GM12878 (cell line): ENCODE data around the gene VNN1. TPM values are rescaled to one million over a fixed set of nuclear protein-coding genes. Genes with fewer than 3 reads are reported as not detected.
"Not testable (repeated sequence)": the region's sequence is repeated elsewhere in the genome, so short reads cannot be mapped to it uniquely, and the experiment has no call there.

Source experiments
- ATAC-seq: fragments of 200-7000 bp; cut with Tn5 transposase; 3 replicates; pipeline ENCODE4 v1.9.1; 2020; ENCODE audit warnings: mild to moderate bottlenecking, moderate library complexity
- BruUV-seq: library from RNA; stranded (reverse); fragments of 400-500 nt; replicated peaks from 2 replicates; lab custom pipeline; 2021; lab: Mats Ljungman, UMichigan
- CTCF ChIA-PET: fragments of 300-600 bp; sonication (Branson Sonifier 250); formaldehyde crosslinking; extraction: SDS; loops from one replicate; lab custom pipeline; 2021; ENCODE audit warnings: inconsistent platforms; lab: Yijun Ruan, JAX
- POLR2A ChIA-PET: fragments of 350-600 bp; formaldehyde crosslinking; extraction: SDS; loops from one replicate; lab custom pipeline; 2021; ENCODE audit warnings: inconsistent platforms; lab: Charles Lee
- RAD21 ChIA-PET: fragments of 300-600 bp; sonication (Branson Sonifier 250); formaldehyde crosslinking; loops from one replicate; lab custom pipeline; 2023; ENCODE audit warnings: antibody characterized with exemption; ENCODE audit not compliant: unreplicated experiment; lab: Charles Lee
- SMC1A ChIA-PET: fragments of 300-600 bp; sonication (Branson Sonifier 250); formaldehyde crosslinking; loops from one replicate; lab custom pipeline; 2023; ENCODE audit not compliant: unreplicated experiment, uncharacterized antibody; lab: Charles Lee
- DNase-seq: peaks from one replicate; pipeline ENCODE4 v3.0.0-alpha.2; 2011; ENCODE audit warnings: low read depth, low spot score
- FAIRE-seq: peaks from 3 replicates; lab custom pipeline; 2011; peaks lifted over from hg19 to GRCh38; lab: Jason Lieb, UNC
- H2AFZ ChIP-seq: 2 replicates; pipeline ENCODE4 v1.6.0; 2011; ENCODE audit warnings: low read depth, low read length, control low read depth; ENCODE audit not compliant: control insufficient read depth
- H3K27ac ChIP-seq: 2 replicates; pipeline ENCODE4 v1.5.1; 2011; ENCODE audit warnings: control low read depth; ENCODE audit not compliant: control insufficient read depth, insufficient read depth
- H3K27me3 ChIP-seq, 2 experiments: replicated peaks in 1 of 2; 2 replicates each; pipeline versions ENCODE4 v1.6.0 to v1.6.1; 2011; ENCODE audit warnings: low read length in 1 of 2; ENCODE audit not compliant: control insufficient read depth in 2 of 2, insufficient read depth in 2 of 2
- H3K36me3 ChIP-seq, 2 experiments: 2 replicates each; pipeline ENCODE4 v1.5.1; 2011; ENCODE audit warnings: low read length in 1 of 2; ENCODE audit not compliant: control insufficient read depth in 2 of 2, insufficient read depth in 2 of 2
- H3K4me1 ChIP-seq: 2 replicates; pipeline ENCODE4 v1.6.1; 2011; ENCODE audit warnings: mild to moderate bottlenecking, low read length, moderate library complexity, mixed read lengths; ENCODE audit not compliant: control insufficient read depth, insufficient read depth
- H3K4me2 ChIP-seq: 2 replicates; pipeline ENCODE4 v1.6.0; 2011; ENCODE audit warnings: control low read depth; ENCODE audit not compliant: control insufficient read depth, insufficient read depth
- H3K4me3 ChIP-seq: fragments of 200-600 bp; sonication (generic); 2 replicates; pipeline ENCODE4 v1.5.1; 2016
- H3K79me2 ChIP-seq: 2 replicates; pipeline ENCODE4 v1.6.0; 2011; ENCODE audit warnings: low read length; ENCODE audit not compliant: control insufficient read depth, insufficient read depth
- H3K9ac ChIP-seq: 2 replicates; pipeline ENCODE4 v1.8.0; 2011; ENCODE audit warnings: low read length, control low read depth, mixed read lengths; ENCODE audit not compliant: control insufficient read depth, insufficient read depth
- H3K9me3 ChIP-seq: replicated peaks from 3 replicates; pipeline ENCODE4 v1.5.1; 2011; ENCODE audit warnings: mild to moderate bottlenecking, low read length; ENCODE audit not compliant: control insufficient read depth, insufficient read depth
- H4K20me1 ChIP-seq: 2 replicates; pipeline ENCODE4 v1.6.0; 2011; ENCODE audit not compliant: control insufficient read depth, insufficient read depth
- BHLHE40 ChIP-seq, 2 experiments: fragments of 450-650 bp in 1 of 2; IDR thresholded peaks; 2 replicates each; pipeline ENCODE4 v1.6.1; 2011 to 2017; ENCODE audit warnings: low read depth in 2 of 2, borderline replicate concordance in 1 of 2, improper control_type of control experiment in 1 of 2, low read length in 1 of 2, mild to moderate bottlenecking in 1 of 2
- DPF2 ChIP-seq: fragments of 450-650 bp; IDR thresholded peaks from 2 replicates; pipeline ENCODE4 v1.6.1; 2017; ENCODE audit warnings: mild to moderate bottlenecking
- LARP7 ChIP-seq: fragments of 450-650 bp; IDR thresholded peaks from 2 replicates; pipeline ENCODE4 v1.6.1; 2017; ENCODE audit warnings: mild to moderate bottlenecking
- MTA2 ChIP-seq: fragments of 450-650 bp; IDR thresholded peaks from 2 replicates; pipeline ENCODE4 v1.6.1; 2016; ENCODE audit warnings: low read depth, mild to moderate bottlenecking, moderate library complexity
- RUNX3 ChIP-seq: IDR thresholded peaks from 2 replicates; pipeline ENCODE4 v1.6.1; 2012; ENCODE audit warnings: low read length, inconsistent platforms
- ZNF217 ChIP-seq: fragments of 450-650 bp; IDR thresholded peaks from 2 replicates; pipeline ENCODE4 v1.6.1; 2017; ENCODE audit warnings: antibody characterized with exemption, mild to moderate bottlenecking
- WGBS: methylation state at CpG from one replicate; pipeline ENCODE4 v1.1.6; 2016; ENCODE audit warnings: low lambda C conversion rate; ENCODE audit not compliant: insufficient replicate concordance, insufficient coverage; ENCODE audit errors: missing lambda C conversion rate; 5-methylcytosine and 5-hydroxymethylcytosine counted together
- in situ Hi-C: fragments of 300-500 bp; cut with MboI; formaldehyde crosslinking; loops from 9 replicates; pipeline ENCODE4 v1.14.3; 2018; ENCODE audit warnings: mixed read lengths
- intact Hi-C: fragments of 100-400 bp; cut with micrococcal nuclease; formaldehyde crosslinking; loops from one replicate; pipeline ENCODE4 v1.14.2; 2022; ENCODE audit not compliant: unreplicated experiment
- polyA plus RNA-seq, 11 experiments: library from polyadenylated mRNA; depleted of rRNA in 4 of 11; unstranded in 6 of 11; stranded (reverse) in 5 of 11; fragments of >200 nt; fragmentation: Nextera tagmentation in 4 of 11; fragmentation: Illumina TruSeq in 1 of 11; extraction: Ambion mirVana in 4 of 11; extraction: Trizol in 1 of 11; gene quantifications; 1 replicate in 1 of 11; 2 replicates in 10 of 11; pipeline versions ENCODE4 v1.2.1 to v1.2.3, GENCODE V29; 2011 to 2016; ENCODE audit warnings: inconsistent platforms in 2 of 11, missing spikeins in 2 of 11, low read depth in 1 of 11
- total RNA-seq, 4 experiments: library from RNA; depleted of rRNA in 3 of 4; stranded (reverse); fragments of >200 nt in 3 of 4; fragmentation: Illumina TruSeq in 1 of 4; extraction: Trizol in 1 of 4; gene quantifications; 2 replicates each; pipeline versions ENCODE4 v1.2.1 to v1.2.3, GENCODE V29; 2013 to 2021

Gene VNN1
- total and polyA plus RNA-seq, 10 of the 15 experiments (the other 5 are each of a cell fraction or from before 2014, with no cell fraction given), result not detected

DNA sequence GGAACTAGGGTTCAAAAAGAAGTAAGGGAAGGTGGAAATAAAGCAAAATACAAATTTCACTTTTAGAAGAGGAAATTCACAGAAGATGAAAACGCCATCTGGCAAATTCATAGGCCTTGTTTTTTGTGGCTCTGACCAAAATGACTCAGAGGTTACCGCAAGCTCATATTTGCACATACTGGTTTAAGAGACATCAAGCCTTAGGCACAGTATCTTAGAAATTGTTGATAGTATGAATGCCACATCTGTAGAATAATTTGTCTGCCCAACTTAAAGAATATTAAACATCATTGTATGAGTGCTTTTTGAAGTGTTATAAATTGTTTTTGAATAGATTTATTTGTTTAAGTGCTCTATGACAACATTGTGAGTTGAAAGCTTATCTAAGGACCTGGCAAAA is 65.5 kb downstream of the VNN1 start (continued):
- no peak for TF ChIP-seq LARP7
- TF ChIP-seq ZNF217, result no peak
- peak; percentile 96 for TF ChIP-seq RUNX3

DNA sequence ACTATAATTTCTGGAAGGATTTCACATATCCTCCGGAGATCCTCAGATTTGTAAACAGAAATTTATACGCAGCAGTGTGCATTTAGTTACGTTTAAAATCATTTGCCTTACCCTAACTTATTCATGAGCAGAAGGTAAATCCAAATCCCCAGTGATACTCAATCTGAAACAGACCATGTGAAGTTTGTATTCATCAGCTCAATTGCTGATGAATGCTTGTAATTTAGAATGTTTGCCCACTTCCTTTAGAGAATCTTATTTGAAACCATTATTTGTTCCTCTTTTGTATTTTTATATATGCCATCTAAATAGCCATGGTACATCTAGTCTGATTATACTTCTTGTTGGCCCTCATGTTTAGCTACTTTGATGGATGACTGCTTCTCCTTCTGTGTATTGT is 70.3 kb downstream of the VNN1 start:
- H4K20me1 ChIP-seq, result no peaks in the 10 kb centered on the region
- FAIRE-seq, result no peak
- no TSS peak for BruUV-seq
- no peak overlapping the region for H3K27ac ChIP-seq
- no peak overlapping the region for H3K4me3 ChIP-seq
- ChIA-PET CTCF (no interaction called here), SMC1A (no interaction called here), RAD21 (no interaction called here), POLR2A (interaction anchor here (0.5 kb wide), 1 partner anchor 27 kb away, joined by 6 read pairs; no protein-coding TSS in a partner anchor)
- H3K79me2 ChIP-seq, result no peaks in the 10 kb centered on the region
- H3K27me3 ChIP-seq, result no peaks in the 10 kb centered on the region
- H3K9ac ChIP-seq, result no peak overlapping the region
- H2AFZ ChIP-seq, result no peak overlapping the region
- H3K4me2 ChIP-seq, result no peak overlapping the region
- DNase-seq, result no peak
- peak; percentile 77 for ATAC-seq
- 0 out of 2 replicates have a peak, but pooled peaks cover 5% of the 10 kb centered on the region for H3K4me1 ChIP-seq
- H3K9me3 ChIP-seq, result no peaks in the 10 kb centered on the region
- no peaks in the 10 kb centered on the region for H3K36me3 ChIP-seq
- in situ Hi-C loops (no loop called here), intact Hi-C loops (no loop called here)
- TF ChIP-seq DPF2, result no peak
- no peak for TF ChIP-seq BHLHE40 (IDR thresholded peaks at IDR 0.05; ENCODE audit: borderline replicate concordance in 1 of 2, low read depth in 2 of 2, low read length in 1 of 2)
- no peak for TF ChIP-seq MTA2
- 0% methylated on average over 3 of the region's 3 CpGs for WGBS

DNA sequence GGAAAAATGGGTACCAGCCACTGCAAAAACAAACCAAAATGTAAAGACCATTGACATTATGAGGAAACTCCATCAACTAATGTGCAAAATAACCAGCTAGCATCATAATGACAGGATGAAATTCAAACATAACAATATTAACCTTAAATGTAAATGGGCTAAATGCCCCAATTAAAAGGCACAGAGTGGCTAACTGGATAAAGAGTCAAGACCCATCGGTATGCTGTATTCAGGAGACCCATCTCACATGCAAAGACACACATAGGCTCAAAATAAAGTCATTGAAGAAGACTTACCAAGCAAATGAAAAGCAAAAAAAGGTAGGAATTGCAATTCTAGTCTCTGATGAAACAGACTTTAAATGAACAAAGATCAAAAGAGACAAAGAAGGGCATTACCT is 76.7 kb downstream of the VNN1 start:
- H3K4me2 ChIP-seq, H3K27ac ChIP-seq, BruUV-seq, RAD21 ChIA-PET, POLR2A ChIA-PET, H2AFZ ChIP-seq, FAIRE-seq, DNase-seq, H3K9ac ChIP-seq, H3K4me3 ChIP-seq, CTCF ChIA-PET, H3K79me2 ChIP-seq, SMC1A ChIA-PET, H3K36me3 ChIP-seq, H3K27me3 ChIP-seq, in situ Hi-C loops, H4K20me1 ChIP-seq, intact Hi-C loops, H3K4me1 ChIP-seq, H3K9me3 ChIP-seq, ATAC-seq: not testable (repeated sequence)
- WGBS, result 5% methylated on average over 1 of the region's 1 CpG

DNA sequence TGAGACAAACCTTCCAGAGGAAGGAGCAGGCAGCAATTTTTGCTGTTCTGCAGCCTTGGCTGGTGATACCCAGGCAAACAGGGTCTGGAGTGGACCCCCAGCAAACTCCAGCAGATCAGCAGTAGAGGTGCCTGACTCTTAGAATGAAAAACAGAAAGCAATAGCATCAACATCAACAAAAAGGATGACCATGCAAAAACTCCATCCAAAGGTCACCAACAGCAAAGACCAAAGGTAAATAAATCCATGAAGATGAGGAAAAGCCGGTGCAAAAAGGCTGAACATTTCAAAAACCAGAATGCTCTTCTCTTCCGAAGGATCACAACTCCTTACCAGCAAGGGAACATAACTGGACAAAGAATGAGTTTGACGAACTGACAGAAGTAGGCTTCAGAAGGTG is 77.9 kb downstream of the VNN1 start:
- POLR2A ChIA-PET, H3K27ac ChIP-seq, BruUV-seq: not testable (repeated sequence)

More for the DNA sequence above, 77.9 kb downstream of the VNN1 start:
- H3K4me2 ChIP-seq, H3K27me3 ChIP-seq, H3K79me2 ChIP-seq, H2AFZ ChIP-seq, intact Hi-C loops, H3K9ac ChIP-seq, FAIRE-seq, DNase-seq, ATAC-seq, RAD21 ChIA-PET, H3K4me1 ChIP-seq, H3K36me3 ChIP-seq, H3K4me3 ChIP-seq, H4K20me1 ChIP-seq, in situ Hi-C loops, SMC1A ChIA-PET, H3K9me3 ChIP-seq: not testable (repeated sequence)
- WGBS, result 31% methylated on average over 3 of the region's 3 CpGs
- CTCF ChIA-PET, result interaction anchor here (0.6 to 1.7 kb wide), 2 partner anchors 11 to 356 kb away, joined by 3 to 4 read pairs; no protein-coding TSS in a partner anchor
